Lung (tissue), 12 donors: Measurements from ENCODE around the gene ANO1. TPM values are rescaled to one million over a fixed set of nuclear protein-coding genes. Genes with fewer than 3 reads are reported as not detected.

ENCODE experiments used
- ATAC-seq: fragments of 200-7000 bp; cut with Tn5 transposase; one replicate; pipeline ENCODE4 v1.9.1; 2020; ENCODE audit warnings: moderate number of reproducible peaks; ENCODE audit not compliant: insufficient read depth, low FRiP score
- DNase-seq, 3 donors: peaks; one replicate each; pipeline ENCODE4 v3.0.0-alpha.2; 2013 to 2017
- H3K27ac ChIP-seq, 2 donors: one replicate each; pipeline ENCODE4 v1.5.1; 2013; ENCODE audit warnings: mild to moderate bottlenecking in 2 of 2, moderate library complexity in 2 of 2, control low read depth in 1 of 2, inconsistent platforms in 1 of 2, low read depth in 1 of 2, low read length in 1 of 2
- H3K27me3 ChIP-seq, 3 donors: one replicate each; pipeline ENCODE4 v1.5.1; 2013; ENCODE audit warnings: low read length in 2 of 3; ENCODE audit not compliant: control insufficient read depth in 3 of 3, insufficient read depth in 3 of 3
- H3K36me3 ChIP-seq, 4 donors: one replicate each; pipeline ENCODE4 v1.5.1; 2013; ENCODE audit warnings: low read length in 4 of 4, mild to moderate bottlenecking in 1 of 4, moderate library complexity in 1 of 4; ENCODE audit not compliant: control insufficient read depth in 4 of 4, insufficient read depth in 4 of 4
- H3K4me1 ChIP-seq, 5 donors: one replicate each; pipeline ENCODE4 v1.5.1; 2013; ENCODE audit warnings: low read length in 5 of 5, mild to moderate bottlenecking in 2 of 5, moderate library complexity in 1 of 5; ENCODE audit not compliant: control insufficient read depth in 5 of 5, insufficient read depth in 5 of 5
- H3K4me3 ChIP-seq: one replicate; pipeline ENCODE4 v1.5.1; 2013; ENCODE audit warnings: mild to moderate bottlenecking, control low read depth, moderate library complexity
- H3K9ac ChIP-seq, 2 donors: one replicate each; pipeline ENCODE4 v1.5.1; 2013; ENCODE audit warnings: low read length in 2 of 2, control low read depth in 1 of 2; ENCODE audit not compliant: insufficient read depth in 1 of 2
- H3K9me3 ChIP-seq, 4 donors: one replicate each; pipeline ENCODE4 v1.5.1; 2013; ENCODE audit warnings: low read length in 3 of 4, mild to moderate bottlenecking in 1 of 4, moderate library complexity in 1 of 4; ENCODE audit not compliant: control insufficient read depth in 4 of 4, insufficient read depth in 3 of 4
- WGBS, 2 donors: extraction: QIAGEN DNeasy Blood & Tissue Kit; methylation state at CpG; one replicate each; pipeline ENCODE4 v1.1.7; 2013; 5-methylcytosine and 5-hydroxymethylcytosine counted together
- polyA plus RNA-seq, 2 donors: library from polyadenylated mRNA; stranded (reverse); fragments of 200-250 nt; gene quantifications; one replicate each; pipeline ENCODE4 v1.2.1, GENCODE V29; 2013
- total RNA-seq, 2 donors: library from RNA; depleted of rRNA in 1 of 2; stranded (reverse); fragments of >200 nt in 1 of 2; gene quantifications; one replicate each; pipeline ENCODE4 v1.2.1, GENCODE V29; 2014 to 2021
- TF ChIP-seq, protein P1 (sequence below): IDR thresholded peaks from 2 replicates; pipeline ENCODE4 v1.5.1; 2012; ENCODE audit warnings: mild to moderate bottlenecking; ENCODE audit errors: control extremely low read depth, extremely low read depth
- donor health status: control.
- donor health status: control.
- donor health status: Bipolar disorder and iron deficiency.
- donor health status: healthy.
- donor health status: DM: yes; HTN: yes; CAD: no.

The ANO1 gene
- total and polyA plus RNA-seq, 4 donors = 1.2 to 10.8 (median 5.5) TPM

DNA sequence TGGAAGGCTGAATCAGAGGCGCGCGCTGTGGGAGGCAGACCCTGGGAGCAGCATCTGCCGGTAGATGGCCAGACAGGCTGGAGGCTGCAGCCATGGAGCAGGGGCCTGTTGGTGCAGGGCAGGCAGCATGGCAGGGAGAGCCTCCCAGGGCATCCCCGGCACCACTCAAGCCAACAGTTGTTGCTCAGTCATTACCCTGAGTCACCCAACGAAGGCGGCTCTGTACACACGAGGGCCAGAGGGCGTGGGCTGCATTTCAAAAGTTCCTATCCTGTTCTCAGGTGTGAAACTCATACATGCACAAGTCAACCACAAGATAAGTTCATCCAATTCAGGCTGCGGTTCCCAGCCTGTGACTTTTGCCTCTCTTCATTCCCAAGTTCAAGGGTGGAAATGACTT lies 2.6 kb downstream of the ANO1 start:
- no peak overlapping the region for H3K9ac ChIP-seq
- no peak overlapping the region for H3K4me3 ChIP-seq
- 80 to 83% methylated on average over 10 of the region's 10 CpGs for WGBS, 2 donors
- TF ChIP-seq, protein P1, sequence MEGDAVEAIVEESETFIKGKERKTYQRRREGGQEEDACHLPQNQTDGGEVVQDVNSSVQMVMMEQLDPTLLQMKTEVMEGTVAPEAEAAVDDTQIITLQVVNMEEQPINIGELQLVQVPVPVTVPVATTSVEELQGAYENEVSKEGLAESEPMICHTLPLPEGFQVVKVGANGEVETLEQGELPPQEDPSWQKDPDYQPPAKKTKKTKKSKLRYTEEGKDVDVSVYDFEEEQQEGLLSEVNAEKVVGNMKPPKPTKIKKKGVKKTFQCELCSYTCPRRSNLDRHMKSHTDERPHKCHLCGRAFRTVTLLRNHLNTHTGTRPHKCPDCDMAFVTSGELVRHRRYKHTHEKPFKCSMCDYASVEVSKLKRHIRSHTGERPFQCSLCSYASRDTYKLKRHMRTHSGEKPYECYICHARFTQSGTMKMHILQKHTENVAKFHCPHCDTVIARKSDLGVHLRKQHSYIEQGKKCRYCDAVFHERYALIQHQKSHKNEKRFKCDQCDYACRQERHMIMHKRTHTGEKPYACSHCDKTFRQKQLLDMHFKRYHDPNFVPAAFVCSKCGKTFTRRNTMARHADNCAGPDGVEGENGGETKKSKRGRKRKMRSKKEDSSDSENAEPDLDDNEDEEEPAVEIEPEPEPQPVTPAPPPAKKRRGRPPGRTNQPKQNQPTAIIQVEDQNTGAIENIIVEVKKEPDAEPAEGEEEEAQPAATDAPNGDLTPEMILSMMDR = no peak
- peaks cover 0 to 18% (median 0%) of the 10 kb centered on the region in 3 donors for H3K27me3 ChIP-seq
- no peaks in the 10 kb centered on the region for H3K36me3 ChIP-seq
- no peak for ATAC-seq
- H3K27ac ChIP-seq = no peak overlapping the region
- peaks cover 0 to 24% (median 3%) of the 10 kb centered on the region in 5 donors for H3K4me1 ChIP-seq
- H3K9me3 ChIP-seq = peaks cover 0 to 3% (median 0%) of the 10 kb centered on the region in 4 donors
- DNase-seq = no peak

DNA sequence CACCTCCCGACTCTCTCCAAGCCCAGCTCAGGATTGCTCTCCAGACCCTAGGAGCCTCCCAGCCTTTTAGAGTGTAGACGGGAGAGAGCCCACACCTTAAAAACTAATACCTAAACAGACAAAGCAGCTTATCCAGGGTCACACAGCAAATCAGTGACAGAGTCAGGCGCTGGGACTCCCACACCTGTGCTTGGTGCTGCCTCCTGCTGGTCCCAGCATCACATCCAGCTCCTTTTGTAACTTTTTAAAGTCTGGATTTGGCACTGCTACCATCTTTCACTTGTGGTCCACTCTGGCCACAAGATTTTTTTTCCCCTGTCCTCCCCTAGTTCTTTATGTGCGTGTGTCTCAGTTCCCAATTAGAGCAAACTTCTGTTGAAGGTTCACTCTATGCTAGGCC lies 4.7 kb downstream of the ANO1 start:
- Histone ChIP-seq H3K27ac (no peak overlapping the region), H3K36me3 (no peaks in the 10 kb centered on the region), H3K4me3 (no peak overlapping the region), H3K4me1 (peaks cover 0 to 8% (median 0%) of the 10 kb centered on the region in 5 donors), H3K9ac (no peak overlapping the region), H3K27me3 (peaks cover 0 to 6% (median 0%) of the 10 kb centered on the region in 3 donors), H3K9me3 (peaks cover 0 to 2% (median 0%) of the 10 kb centered on the region in 4 donors)
- TF ChIP-seq, protein P1 = no peak
- ATAC-seq (no peak), DNase-seq (no peak)
- WGBS, 2 donors = 83 to 85% methylated on average over 4 of the region's 4 CpGs

DNA sequence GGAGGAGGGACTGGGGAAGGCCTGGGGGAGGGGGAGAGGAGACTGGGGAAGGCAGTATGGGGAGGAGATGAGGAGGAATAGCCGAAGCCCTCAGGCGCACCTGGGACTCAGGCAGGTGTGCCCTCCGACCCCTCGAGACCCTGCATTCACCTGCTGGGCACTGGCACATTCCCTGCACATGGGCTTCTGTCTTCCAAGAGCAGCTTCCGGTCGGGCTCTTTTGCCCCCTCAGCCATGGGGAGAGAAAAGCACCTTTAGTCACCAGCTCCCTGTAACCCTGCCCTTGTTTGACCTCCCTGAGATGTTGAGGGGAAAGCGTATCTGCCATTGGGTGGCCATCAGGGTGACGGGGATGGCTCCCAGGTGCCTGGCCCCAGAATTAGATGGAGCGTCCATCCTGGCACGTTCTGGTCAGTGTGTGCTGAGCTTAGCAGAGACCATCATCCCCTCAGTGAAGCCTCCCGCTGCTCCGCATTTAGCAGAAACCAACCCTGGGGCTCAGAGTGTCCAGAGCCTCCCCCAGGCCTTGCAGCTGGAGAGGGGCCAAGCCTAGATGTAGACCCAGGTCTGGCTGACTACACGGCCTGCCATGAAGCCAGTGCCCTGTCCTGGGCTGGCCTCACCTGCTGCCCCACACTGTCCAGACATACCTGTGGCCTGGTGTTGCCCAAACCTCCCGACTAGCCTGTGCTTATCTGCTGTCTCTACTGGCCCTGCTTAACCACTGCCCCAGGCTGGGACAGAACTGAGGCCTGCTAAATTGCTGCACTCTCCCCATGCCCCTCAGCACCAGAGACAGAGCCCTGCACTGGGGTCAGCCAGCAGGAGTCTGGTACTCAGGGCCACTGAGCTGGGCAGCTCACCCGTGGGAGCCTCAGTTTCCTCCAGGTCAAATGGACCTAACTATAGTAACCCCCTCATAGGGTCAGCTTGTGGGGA lies 6.2 kb downstream of the ANO1 start:
- H3K27ac ChIP-seq = no peak overlapping the region
- H3K36me3 ChIP-seq = no peaks in the 10 kb centered on the region
- DNase-seq (no peak), ATAC-seq (no peak)
- 85 to 89% methylated on average over 15 of the region's 15 CpGs for WGBS, 2 donors
- no peaks in the 10 kb centered on the region for H3K4me1 ChIP-seq
- H3K4me3 ChIP-seq = no peak overlapping the region
- H3K27me3 ChIP-seq = peaks cover 0 to 3% (median 0%) of the 10 kb centered on the region in 3 donors
- TF ChIP-seq, protein P1 = no peak
- H3K9me3 ChIP-seq = peaks cover 0 to 2% (median 0%) of the 10 kb centered on the region in 4 donors
- no peak overlapping the region for H3K9ac ChIP-seq
